ENCODE results near the gene SPNS2.

Gene SPNS2

DNA sequence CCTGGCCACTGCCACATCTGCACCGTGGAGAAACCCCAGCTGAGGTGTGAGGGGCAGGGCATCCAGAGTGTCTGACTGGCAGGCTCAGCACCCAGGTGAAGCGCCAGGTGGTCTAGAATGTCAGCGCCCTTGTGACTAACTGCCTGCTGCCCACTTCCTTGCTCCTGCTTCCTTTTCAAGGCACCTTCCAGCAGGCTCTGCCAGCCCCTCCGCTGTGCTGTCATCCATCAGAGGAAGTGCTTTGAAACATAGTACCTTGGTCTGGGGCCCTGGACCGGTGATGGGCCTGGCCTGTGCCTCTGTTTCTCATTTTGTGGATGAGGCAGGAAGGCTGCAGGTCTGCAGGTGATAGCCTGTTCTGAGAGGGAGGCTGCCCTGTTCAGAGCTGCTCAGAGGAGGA is 5.5 kb downstream of the SPNS2 start:
- DNase-seq = no peak

- DNase-seq = no peak
These were observed 6.5 kb downstream of the SPNS2 start for GRCh38 chr17:4505187-4505586.

DNA sequence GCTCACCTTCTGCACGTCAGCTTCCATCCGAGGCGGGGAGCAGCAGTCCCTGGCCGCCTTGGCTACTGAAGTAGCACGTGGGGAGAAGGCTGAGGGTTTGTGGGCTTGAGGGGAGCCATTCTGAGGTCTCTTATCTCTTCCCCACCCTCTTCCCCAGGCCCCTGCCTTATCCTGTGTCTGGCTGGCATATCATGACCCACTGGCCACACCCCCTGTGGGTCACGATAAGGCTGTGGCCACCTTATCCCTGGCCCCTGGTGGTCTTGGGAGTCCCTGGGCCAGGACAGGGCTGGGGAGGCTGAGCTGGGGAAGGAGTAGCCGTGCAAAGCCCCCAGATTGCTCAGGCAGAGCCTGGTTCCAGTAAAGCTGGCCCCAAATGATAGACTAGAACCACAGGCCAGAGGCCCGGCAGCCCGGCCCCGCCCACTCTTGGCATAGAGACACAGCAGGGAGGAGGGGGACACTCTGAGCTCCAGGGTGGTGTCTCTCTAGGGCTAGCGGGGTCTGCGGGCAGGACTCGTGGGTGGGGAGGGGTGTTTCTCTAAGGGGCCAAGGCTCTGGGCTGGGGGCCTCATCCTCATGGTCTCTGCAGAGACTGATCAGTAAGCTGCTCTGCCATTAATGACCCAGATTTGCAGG is 7.6 kb downstream of the SPNS2 start:
- no peak for DNase-seq

- DNase-seq = no peak
These were observed 8.2 kb downstream of the SPNS2 start for GRCh38 chr17:4506892-4507291.

GRCh38 chr17:4507361-4508111 is 8.9 kb downstream of the SPNS2 start:
- no peak for DNase-seq

- DNase-seq = no peak
These were observed 9.5 kb downstream of the SPNS2 start for GRCh38 chr17:4508207-4508606.

GRCh38 chr17:4509401-4509800 is 10.7 kb downstream of the SPNS2 start:
- DNase-seq = no peak

- DNase-seq = no peak
These were observed 11.4 kb downstream of the SPNS2 start for GRCh38 chr17:4509923-4510617.

DNA sequence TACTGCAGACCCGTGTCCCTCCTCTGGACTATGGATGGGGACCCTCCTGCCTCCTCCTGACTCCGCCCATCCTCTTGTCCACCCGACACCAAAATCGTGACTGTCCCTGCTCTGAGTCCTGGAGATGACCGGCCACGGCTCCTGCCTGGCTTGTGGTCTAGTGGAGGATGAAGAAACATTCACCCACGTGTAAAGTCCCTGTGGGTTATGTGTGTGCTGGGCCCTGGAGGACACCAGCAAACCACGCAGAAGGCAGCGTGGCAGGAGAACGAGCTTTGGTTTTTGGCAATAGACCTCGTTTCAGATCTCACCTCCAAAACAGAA is 11.9 kb downstream of the SPNS2 start:
- no peak for DNase-seq

DNA sequence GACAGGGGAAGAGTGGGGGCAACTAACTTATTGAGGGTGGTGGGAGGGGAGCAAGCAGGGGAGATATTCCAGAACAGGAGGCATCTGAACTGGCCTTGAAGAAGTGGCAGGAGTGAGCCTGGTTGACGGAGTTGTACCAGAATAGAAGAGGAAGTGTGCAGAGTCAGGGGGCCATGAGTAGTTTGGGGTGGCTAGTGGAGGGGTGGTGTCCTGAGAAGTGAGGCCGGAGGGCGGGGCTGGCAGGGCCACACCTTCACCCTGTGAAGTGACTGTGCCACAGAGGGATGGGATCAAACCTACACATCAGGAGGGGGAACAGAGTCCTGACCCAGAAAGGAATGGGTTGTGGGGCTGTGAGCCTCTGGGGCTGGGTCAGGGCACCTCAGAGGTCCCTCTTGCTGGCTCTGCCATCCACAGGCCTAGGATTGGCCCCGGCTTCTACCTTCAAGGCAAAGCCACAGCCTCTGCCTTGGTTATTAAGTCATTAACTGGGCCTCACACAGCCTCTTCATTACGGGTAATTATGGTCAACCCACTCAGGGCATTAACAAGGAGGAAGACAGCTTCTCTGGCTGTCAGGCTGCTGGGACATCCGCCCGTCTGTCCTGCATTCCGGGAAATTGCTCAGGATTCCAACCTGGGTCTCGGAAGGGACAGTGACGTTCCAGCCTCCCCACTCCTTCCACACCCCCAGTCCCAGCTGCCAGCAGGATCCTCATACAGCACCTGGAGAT is 12.7 kb downstream of the SPNS2 start:
- no peak for DNase-seq

DNA sequence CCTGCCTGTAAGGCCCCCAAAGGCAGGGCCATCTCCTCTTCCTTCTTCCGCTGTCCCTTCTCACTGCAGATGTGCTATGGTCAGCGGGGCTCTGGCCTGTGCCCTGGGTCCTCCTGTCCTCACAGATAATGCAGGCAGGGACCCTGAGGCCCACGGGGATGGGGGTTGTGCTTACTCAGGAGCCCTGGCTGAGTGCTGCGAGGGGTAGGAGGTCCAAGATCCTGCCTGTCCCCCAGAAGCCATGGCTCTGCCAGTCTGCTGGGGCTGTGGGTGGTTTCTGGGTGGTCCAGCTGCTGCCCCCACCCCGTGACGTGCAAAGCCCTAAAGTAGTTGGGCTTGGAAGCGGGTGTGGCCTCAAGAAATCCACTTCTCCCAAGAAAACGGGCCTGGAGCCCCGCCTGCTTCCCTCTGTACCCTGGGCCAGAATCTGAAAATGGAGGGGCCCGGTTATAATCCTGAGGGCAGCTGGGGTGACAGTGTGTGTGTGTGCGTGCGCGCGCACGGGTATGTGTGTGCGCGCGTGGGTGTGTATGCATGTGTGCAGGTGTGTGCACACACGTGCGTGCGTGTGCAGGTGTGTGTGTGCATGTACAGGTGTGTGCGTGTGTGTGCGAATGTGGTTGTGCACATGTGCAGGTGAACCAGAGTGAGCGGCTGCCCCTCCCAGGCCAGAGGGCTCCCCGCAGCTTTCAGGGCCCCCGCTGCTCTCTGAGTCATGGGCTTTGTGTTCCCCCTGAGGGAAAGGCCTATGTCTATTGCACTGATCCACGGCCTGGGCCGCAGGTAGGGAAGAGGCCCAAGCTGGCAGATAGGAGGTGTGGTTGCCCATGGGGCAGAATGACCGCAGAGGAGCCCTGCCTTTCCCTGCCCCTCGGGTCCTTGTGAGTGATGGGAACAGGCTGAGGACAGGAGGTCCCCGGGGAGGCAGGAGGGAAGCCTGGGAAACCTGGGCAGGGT is 13.8 kb downstream of the SPNS2 start:
- no peak for DNase-seq

- no peak for DNase-seq
These were observed 14.7 kb downstream of the SPNS2 start for GRCh38 chr17:4513113-4514032.

GRCh38 chr17:4514206-4514605 is 15.5 kb downstream of the SPNS2 start:
- DNase-seq = no peak

- DNase-seq = no peak
These were observed 16.1 kb downstream of the SPNS2 start for GRCh38 chr17:4514779-4515178.

GRCh38 chr17:4515501-4515900 is 16.8 kb downstream of the SPNS2 start:
- no peak for DNase-seq

DNA sequence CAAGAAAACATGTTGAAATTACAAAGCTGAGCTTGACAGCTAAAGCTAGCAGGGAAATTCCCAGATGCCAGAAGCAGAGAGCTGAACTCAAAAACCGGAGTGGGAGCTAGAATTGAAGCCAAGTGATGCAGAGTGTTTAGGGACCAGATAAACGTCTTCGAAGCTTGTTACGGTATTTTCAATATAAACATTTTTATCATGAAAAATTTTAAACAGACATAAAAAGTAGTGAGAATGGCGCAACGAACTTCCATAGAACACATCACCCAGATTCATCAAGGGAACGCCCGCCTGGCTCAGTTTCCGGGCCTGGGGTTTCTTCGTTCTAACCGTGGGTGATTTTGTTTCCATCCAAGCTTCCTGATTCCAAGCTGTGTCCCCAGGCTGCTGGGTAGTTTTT is 18.1 kb downstream of the SPNS2 start:
- DNase-seq = no peak

DNA sequence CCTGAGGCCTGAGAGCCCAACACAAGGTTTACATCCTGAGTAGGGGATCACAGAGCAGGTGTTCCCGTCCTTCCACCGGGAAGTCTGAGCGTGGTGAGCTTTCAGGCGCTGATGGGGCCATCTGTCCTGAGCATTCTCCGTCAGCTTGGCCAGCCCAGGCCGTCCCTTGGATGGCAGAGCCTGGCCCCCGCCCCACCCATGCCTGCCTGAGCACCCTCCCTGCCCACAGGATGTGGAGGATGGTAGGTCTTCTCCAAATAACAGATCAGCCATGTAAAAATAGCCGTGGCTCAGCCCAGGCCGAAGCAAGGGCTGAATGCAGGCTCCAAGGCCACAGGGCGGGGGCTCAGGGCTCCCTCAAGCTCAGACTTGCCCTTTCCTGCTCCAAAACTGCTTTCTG is 20.2 kb downstream of the SPNS2 start:
- no peak for DNase-seq

- no peak for DNase-seq
These were observed 20.7 kb downstream of the SPNS2 start for GRCh38 chr17:4519361-4519788.

DNA sequence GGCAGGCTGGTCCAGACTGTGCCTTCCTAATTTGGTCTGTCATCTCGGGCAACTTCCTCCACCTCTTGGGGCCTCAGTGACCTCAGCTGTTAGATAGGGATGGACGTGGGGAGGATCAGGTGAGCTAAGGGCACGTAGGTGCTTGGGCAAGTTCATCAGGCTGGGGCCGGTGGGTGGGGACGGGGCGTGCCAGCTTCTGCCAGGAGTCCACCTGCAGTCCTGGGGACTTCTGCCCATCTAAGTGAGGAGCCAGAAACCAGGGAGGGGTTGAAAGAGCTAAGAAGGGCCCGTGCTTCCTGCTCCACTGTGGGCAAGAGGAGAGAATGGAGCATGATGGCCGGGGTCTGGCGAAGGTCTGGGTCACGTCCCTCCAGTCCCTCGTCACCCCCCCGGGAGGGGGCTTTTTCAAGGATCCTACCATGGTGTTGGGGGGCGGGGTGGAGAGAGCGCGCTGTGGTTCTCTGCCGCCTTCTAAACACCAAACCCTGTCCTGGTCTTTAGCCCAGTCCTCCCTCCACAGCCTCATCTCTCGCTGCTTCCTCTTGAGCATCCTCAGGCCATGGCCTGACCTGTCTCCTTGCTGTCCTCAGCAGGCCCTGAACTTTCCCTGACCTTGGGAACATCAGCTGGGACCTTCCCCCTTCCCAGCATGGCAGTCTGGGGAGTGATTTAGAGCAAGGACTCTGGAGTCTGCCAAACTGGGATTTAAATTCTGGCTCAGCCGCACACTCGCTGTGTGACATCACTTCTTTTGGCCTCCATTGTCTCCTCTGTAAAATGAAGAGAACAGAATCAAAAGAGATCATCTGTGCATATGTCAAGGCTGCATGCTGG is 21.6 kb downstream of the SPNS2 start:
- DNase-seq = no peak

GRCh38 chr17:4520894-4521600 is 22.4 kb downstream of the SPNS2 start:
- no peak for DNase-seq
